Astrocyte of the cerebellum (primary cell): ENCODE measurements around the gene CRB3.
A peak's percentile ranks its signal among the peaks of the same experiment; 100 is the strongest.

ENCODE experiments used
- DNase-seq: peaks from one replicate; pipeline ENCODE4 v3.0.0-alpha.2; 2011; ENCODE audit warnings: low read depth
- H3K4me3 ChIP-seq: 2 replicates; pipeline ENCODE4 v1.5.1; 2011; ENCODE audit warnings: mild to moderate bottlenecking, low read depth, low read length, moderate library complexity
- in situ Hi-C: cut with HindIII; loops from 2 replicates; pipeline ENCODE4 v1.10.0; 2017; ENCODE audit warnings: low sequenced_read_pairs
- TF ChIP-seq, protein P1 (sequence below): IDR thresholded peaks from 2 replicates; pipeline ENCODE4 v1.5.1; 2012; ENCODE audit warnings: low read length, low read depth, moderate library complexity, mild to moderate bottlenecking; ENCODE audit errors: missing control alignments

The CRB3 gene, protein sequence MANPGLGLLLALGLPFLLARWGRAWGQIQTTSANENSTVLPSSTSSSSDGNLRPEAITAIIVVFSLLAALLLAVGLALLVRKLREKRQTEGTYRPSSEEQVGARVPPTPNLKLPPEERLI

DNA sequence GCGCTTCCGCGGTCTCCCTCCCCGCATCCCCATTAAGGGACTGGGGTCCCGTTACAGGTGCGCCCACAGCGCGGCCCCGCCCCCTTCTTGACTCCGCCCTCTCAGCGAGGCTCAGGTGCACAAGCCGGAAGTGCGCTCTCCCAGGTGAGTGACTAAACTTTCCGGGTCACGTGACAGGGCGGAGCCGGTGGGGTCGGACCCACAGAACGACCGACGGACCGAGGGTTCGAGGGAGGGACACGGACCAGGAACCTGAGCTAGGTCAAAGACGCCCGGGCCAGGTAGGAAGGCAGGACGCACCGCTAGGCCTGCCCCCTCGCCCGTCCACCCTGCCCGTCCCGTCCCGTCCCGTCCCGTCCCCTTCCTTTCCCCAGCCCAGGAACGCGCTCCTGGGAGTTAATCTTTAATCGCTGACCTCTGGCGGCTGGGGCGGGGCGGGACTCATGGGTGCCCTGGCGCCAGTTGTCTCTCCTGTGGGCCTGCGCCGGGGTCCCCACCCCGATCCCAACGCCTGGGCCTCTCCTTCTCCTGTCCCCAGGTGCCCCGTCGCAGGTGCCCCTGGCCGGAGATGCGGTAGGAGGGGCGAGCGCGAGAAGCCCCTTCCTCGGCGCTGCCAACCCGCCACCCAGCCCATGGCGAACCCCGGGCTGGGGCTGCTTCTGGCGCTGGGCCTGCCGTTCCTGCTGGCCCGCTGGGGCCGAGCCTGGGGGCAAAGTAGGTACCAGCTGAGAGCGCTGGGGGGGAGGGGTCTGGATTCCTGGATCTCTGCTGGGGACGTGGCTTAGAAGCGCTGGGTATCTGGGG, at the start of gene CRB3:
Gene CRB3, plus strand, starts transcription at position 202 of the 804 bp plus-strand sequence. Its CDS starts 431 bp downstream, at position 633.
- H3K4me3 ChIP-seq = no peak within 1 kb of the TSS
- no peak for DNase-seq
- TF ChIP-seq, protein P1, sequence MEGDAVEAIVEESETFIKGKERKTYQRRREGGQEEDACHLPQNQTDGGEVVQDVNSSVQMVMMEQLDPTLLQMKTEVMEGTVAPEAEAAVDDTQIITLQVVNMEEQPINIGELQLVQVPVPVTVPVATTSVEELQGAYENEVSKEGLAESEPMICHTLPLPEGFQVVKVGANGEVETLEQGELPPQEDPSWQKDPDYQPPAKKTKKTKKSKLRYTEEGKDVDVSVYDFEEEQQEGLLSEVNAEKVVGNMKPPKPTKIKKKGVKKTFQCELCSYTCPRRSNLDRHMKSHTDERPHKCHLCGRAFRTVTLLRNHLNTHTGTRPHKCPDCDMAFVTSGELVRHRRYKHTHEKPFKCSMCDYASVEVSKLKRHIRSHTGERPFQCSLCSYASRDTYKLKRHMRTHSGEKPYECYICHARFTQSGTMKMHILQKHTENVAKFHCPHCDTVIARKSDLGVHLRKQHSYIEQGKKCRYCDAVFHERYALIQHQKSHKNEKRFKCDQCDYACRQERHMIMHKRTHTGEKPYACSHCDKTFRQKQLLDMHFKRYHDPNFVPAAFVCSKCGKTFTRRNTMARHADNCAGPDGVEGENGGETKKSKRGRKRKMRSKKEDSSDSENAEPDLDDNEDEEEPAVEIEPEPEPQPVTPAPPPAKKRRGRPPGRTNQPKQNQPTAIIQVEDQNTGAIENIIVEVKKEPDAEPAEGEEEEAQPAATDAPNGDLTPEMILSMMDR = no peak
- in situ Hi-C loops = no loop called here

DNA sequence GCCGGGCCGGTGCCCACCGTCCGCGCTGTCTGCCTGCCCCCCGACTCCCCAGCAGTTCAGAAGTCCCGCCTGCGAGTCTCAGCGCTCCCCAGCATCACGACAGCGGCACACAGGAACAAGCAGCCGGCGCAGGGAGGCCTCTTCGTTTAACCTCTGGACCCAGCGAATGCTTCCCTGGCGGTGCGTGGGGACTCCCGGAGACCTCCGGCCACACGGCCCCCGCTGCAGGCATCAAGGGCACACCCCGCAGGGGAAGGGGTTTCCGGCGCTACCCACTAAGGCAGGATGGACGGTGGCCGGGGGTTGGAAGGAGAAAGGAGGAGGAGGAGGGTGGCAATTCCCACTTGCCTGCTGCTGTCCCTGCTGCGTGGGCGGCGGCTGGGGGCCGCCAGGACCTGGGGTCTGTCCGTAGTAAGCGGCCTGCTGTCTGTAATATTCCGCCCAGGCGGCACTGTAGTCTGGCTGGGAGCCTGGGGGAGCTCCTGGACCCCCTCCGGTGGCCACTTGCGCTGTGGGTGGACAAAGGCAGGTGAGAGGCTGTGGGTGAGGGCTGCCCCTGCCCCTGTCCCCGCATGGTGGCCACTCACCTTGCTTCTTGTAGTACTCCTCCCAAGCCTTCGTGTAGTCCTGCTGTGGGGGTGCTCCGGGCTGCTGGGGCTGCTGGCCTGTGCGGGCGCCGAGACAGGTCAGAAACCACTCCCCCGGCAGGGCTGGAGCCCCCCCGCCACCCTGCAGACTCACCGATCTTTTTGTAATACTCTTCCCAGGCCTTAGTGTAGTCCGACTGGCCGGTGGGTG, 49.1 kb upstream of the CRB3 start:
- no peak for DNase-seq
- H3K4me3 ChIP-seq = no peak overlapping the region
- TF ChIP-seq, protein P1 = no peak
- in situ Hi-C loops = no loop called here

DNA sequence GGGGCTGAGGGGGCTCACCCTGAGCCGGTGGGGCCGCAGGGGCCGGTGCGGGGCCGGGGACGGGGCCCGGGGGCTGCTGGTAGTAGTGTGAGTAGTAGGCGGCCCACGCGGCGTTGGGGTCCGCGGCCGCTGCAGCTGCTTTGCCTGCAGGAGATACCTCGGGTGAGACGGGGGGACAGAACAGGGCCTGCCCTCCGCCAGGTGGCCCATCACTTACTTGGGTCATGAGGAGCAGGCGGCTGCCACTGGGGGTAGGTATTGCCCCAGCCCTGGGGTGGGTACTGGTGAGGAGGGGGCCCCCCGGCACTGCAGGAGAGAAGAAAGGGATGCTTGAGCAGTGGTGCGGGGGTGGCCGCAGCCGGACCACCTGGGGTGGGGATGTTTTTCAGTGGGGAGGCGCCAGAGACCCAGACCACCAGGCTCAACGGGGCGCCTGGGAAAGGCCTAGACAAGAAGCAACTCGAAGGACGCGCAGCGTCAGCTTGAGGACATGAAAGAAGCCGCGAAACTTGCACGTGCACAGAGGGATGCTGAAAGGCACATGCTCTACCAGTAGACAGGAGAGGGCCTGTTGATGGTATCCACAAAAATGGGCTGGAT, 48.4 kb upstream of the CRB3 start:
- TF ChIP-seq, protein P1 = no peak
- H3K4me3 ChIP-seq = no peak overlapping the region
- in situ Hi-C loops = no loop called here
- no peak for DNase-seq

DNA sequence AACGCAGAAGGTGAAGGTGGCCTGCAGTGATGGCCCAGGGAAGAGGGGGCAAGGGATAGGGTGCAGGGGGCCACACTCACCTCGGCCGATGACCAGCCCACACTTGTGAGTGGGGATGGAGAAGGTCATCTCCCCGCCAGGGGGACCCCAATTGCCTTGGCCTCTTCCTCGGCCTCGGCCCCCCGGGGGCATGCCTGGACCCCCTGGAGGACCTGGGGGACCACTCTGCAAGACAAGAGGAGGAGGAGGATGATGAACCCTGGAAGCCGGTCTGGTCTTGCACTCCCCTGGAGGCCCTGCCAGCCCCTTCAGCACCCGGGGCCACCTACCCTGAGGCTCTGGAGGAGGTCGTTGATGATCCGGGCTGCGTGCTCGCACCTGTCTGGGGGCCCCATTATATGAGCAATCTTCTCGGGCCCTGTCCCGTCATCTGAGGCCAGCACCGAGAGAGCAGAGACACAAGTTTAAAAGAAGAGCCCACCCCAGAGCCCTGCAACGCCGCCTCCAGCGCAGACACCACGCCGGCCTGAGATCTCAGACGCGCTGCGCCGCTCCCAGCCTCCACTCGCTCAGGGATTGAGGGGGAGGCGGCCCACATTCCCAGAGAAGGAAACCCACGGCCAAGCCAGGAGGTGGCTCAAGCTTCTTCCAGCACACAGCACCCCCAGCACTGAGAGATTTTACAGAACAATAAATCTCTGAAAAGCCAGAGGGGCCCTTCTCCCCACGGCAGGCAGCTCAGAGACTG, 47.2 kb upstream of the CRB3 start:
- no peak overlapping the region for H3K4me3 ChIP-seq
- in situ Hi-C loops = no loop called here
- DNase-seq = no peak
- TF ChIP-seq, protein P1 = no peak

DNA sequence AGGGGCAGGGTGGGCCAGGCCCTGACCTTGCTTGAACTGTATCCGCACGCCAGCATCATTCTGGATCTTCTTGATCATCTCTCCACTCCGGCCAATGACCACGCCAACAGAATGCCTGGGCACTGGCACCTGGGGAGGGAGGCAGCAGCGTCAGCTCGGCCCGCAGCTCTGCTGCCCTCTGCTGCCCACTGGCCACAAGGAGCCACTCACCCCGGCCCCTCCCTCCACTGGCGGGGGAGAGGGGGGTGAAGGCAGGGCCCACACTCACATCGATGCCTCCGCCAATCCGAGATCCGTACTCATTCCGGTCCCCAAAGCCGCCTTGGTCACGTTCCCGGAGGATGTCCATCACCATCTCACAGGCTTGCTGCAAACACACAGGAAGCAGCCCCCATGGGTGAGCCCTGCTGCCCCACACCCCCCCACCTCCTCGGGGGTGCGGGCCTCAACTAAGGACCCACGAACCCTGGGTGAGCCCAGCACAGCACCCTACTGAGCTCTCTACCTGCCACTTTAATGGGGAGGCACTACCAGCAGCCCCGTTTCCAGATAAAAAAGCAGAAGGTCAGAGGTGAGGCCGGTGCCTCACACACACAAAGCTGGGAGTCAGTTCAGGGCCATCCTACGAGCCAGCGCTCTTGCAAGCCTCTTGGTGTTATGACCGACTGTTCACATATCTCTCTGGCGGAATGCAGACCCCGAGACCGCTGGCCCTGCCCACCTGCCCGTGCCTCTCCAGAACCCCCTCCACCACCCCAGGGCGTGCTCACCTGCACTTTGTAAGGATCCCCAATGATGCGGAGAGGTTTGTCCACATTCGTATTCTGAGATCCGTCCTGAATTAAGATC, 46.1 kb upstream of the CRB3 start:
- no peak overlapping the region for H3K4me3 ChIP-seq
- TF ChIP-seq, protein P1 = peak; percentile 52
- no peak for DNase-seq
- in situ Hi-C loops = no loop called here
